ENCODE data around the gene AHCYL1.

Gene AHCYL1

GRCh38 chr1:110034040-110034450, 49.5 kb downstream of the AHCYL1 start:
- Histone ChIP-seq H3K56ac (ENCODE audit: low read length) (peak overlapping the region; percentile 11), H3K9ac (ENCODE audit: low read length) (no peak overlapping the region), H3K18ac (ENCODE audit: low read length) (no peak overlapping the region), H2BK15ac (replicated peaks; ENCODE audit: low read depth) (no peak overlapping the region), H3K4me1 (ENCODE audit: control insufficient read depth, low read depth, low read length) (peaks cover 3% of the 10 kb centered on the region), H3K4ac (ENCODE audit: low read depth, low read length) (no peak overlapping the region), H4K5ac (ENCODE audit: low read length) (no peak overlapping the region), H3K23ac (ENCODE audit: low read length) (no peak overlapping the region), H3K4me2 (ENCODE audit: low read length) (no peak overlapping the region), H2AK5ac (ENCODE audit: low read length) (no peak overlapping the region), H3K79me1 (ENCODE audit: low read length) (peaks cover 10% of the 10 kb centered on the region), H3K79me2 (ENCODE audit: control insufficient read depth, insufficient read depth, low read length) (peaks cover 15% of the 10 kb centered on the region), H3K4me3 (ENCODE audit: low read length) (no peak overlapping the region), H2BK5ac (ENCODE audit: low read length) (no peak overlapping the region), H4K8ac (ENCODE audit: low read depth, low read length) (peak overlapping the region; percentile 77), H3K36me3 (ENCODE audit: control insufficient read depth, insufficient read depth, low read length) (peaks cover 7% of the 10 kb centered on the region), H2BK120ac (ENCODE audit: low read depth, low read length) (no peak overlapping the region), H3K27me3 (ENCODE audit: insufficient read depth, low read length, poor library complexity) (no peaks in the 10 kb centered on the region), H3K27ac (ENCODE audit: low read depth, low read length) (no peak overlapping the region)
- no peak for DNase-seq
- no CpG with 5 or more reads among the region's 4 CpGs for WGBS (ENCODE audit: extremely low coverage, insufficient coverage, low lambda C conversion rate)

- H3K4ac ChIP-seq (ENCODE audit: low read depth, low read length) = peak within 1 kb of the TSS; percentile 49
- peaks cover 11% of the 10 kb centered on the region for H3K36me3 ChIP-seq (ENCODE audit: control insufficient read depth, insufficient read depth, low read length)
- no CpG with 5 or more reads among the region's 66 CpGs for WGBS (ENCODE audit: extremely low coverage, insufficient coverage, low lambda C conversion rate)
- H2BK120ac ChIP-seq (ENCODE audit: low read depth, low read length) = no peak within 1 kb of the TSS
- peak within 1 kb of the TSS; percentile 47 for H4K5ac ChIP-seq (ENCODE audit: low read length)
- peaks cover 15% of the 10 kb centered on the region for H3K79me2 ChIP-seq (ENCODE audit: control insufficient read depth, insufficient read depth, low read length)
- peak within 1 kb of the TSS; percentile 72 for H3K9ac ChIP-seq (ENCODE audit: low read length)
- H2AK5ac ChIP-seq (ENCODE audit: low read length) = no peak within 1 kb of the TSS
- H3K56ac ChIP-seq (ENCODE audit: low read length) = peak within 1 kb of the TSS; percentile 82
- peak within 1 kb of the TSS; percentile 51 for H3K4me2 ChIP-seq (ENCODE audit: low read length)
- peak within 1 kb of the TSS; percentile 80 for H3K4me3 ChIP-seq (ENCODE audit: low read length)
- H3K27me3 ChIP-seq (ENCODE audit: insufficient read depth, low read length, poor library complexity) = no peaks in the 10 kb centered on the region
- H3K79me1 ChIP-seq (ENCODE audit: low read length) = peaks cover 10% of the 10 kb centered on the region
- DNase-seq = peak; percentile 97
- peaks cover 3% of the 10 kb centered on the region for H3K4me1 ChIP-seq (ENCODE audit: control insufficient read depth, low read depth, low read length)
- no peak within 1 kb of the TSS for H3K23ac ChIP-seq (ENCODE audit: low read length)
- no peak within 1 kb of the TSS for H2BK15ac ChIP-seq (replicated peaks; ENCODE audit: low read depth)
- no peak within 1 kb of the TSS for H2BK5ac ChIP-seq (ENCODE audit: low read length)
- H4K8ac ChIP-seq (ENCODE audit: low read depth, low read length) = peak within 1 kb of the TSS; percentile 77
- H3K18ac ChIP-seq (ENCODE audit: low read length) = peak within 1 kb of the TSS; percentile 77
- peak within 1 kb of the TSS; percentile 67 for H3K27ac ChIP-seq (ENCODE audit: low read depth, low read length)
These were observed 50.1 kb downstream of the AHCYL1 start, which contains the start of gene STRIP1 for GRCh38 chr1:110034451-110035235. TSS of gene STRIP1 (plus strand) at chr1:110034624. CDS start at chr1:110034638, 14 bp downstream.

GRCh38 chr1:110035236-110035752, 50.7 kb downstream of the AHCYL1 start:
- DNase-seq = no peak
- Histone ChIP-seq H3K79me2 (ENCODE audit: control insufficient read depth, insufficient read depth, low read length) (peaks cover 15% of the 10 kb centered on the region), H4K8ac (ENCODE audit: low read depth, low read length) (no peak overlapping the region), H3K9ac (ENCODE audit: low read length) (peak overlapping the region; percentile 72), H3K18ac (ENCODE audit: low read length) (no peak overlapping the region), H3K4me2 (ENCODE audit: low read length) (peak overlapping the region; percentile 51), H3K4me1 (ENCODE audit: control insufficient read depth, low read depth, low read length) (peaks cover 3% of the 10 kb centered on the region), H3K4ac (ENCODE audit: low read depth, low read length) (no peak overlapping the region), H2AK5ac (ENCODE audit: low read length) (no peak overlapping the region), H3K36me3 (ENCODE audit: control insufficient read depth, insufficient read depth, low read length) (peaks cover 12% of the 10 kb centered on the region), H3K56ac (ENCODE audit: low read length) (peak overlapping the region; percentile 82), H2BK5ac (ENCODE audit: low read length) (no peak overlapping the region), H3K4me3 (ENCODE audit: low read length) (peak overlapping the region; percentile 80), H3K79me1 (ENCODE audit: low read length) (peaks cover 10% of the 10 kb centered on the region), H2BK15ac (replicated peaks; ENCODE audit: low read depth) (no peak overlapping the region), H3K27me3 (ENCODE audit: insufficient read depth, low read length, poor library complexity) (no peaks in the 10 kb centered on the region), H2BK120ac (ENCODE audit: low read depth, low read length) (no peak overlapping the region), H4K5ac (ENCODE audit: low read length) (no peak overlapping the region), H3K23ac (ENCODE audit: low read length) (no peak overlapping the region), H3K27ac (ENCODE audit: low read depth, low read length) (no peak overlapping the region)
- no CpG with 5 or more reads among the region's 16 CpGs for WGBS (ENCODE audit: extremely low coverage, insufficient coverage, low lambda C conversion rate)

GRCh38 chr1:110038271-110038670, 53.7 kb downstream of the AHCYL1 start:
- WGBS (ENCODE audit: extremely low coverage, insufficient coverage, low lambda C conversion rate) = no CpG with 5 or more reads among the region's 5 CpGs

GRCh38 chr1:110039641-110040040, 55.1 kb downstream of the AHCYL1 start:
- Histone ChIP-seq H3K18ac (ENCODE audit: low read length) (no peak overlapping the region), H2AK5ac (ENCODE audit: low read length) (no peak overlapping the region), H3K27ac (ENCODE audit: low read depth, low read length) (no peak overlapping the region), H3K36me3 (ENCODE audit: control insufficient read depth, insufficient read depth, low read length) (peaks cover 28% of the 10 kb centered on the region), H3K4me1 (ENCODE audit: control insufficient read depth, low read depth, low read length) (peaks cover 3% of the 10 kb centered on the region), H3K9ac (ENCODE audit: low read length) (no peak overlapping the region), H3K56ac (ENCODE audit: low read length) (no peak overlapping the region), H3K27me3 (ENCODE audit: insufficient read depth, low read length, poor library complexity) (no peaks in the 10 kb centered on the region), H3K4ac (ENCODE audit: low read depth, low read length) (no peak overlapping the region), H3K23ac (ENCODE audit: low read length) (no peak overlapping the region), H2BK120ac (ENCODE audit: low read depth, low read length) (no peak overlapping the region), H3K4me2 (ENCODE audit: low read length) (no peak overlapping the region), H3K79me1 (ENCODE audit: low read length) (peaks cover 10% of the 10 kb centered on the region), H4K5ac (ENCODE audit: low read length) (no peak overlapping the region), H3K79me2 (ENCODE audit: control insufficient read depth, insufficient read depth, low read length) (peaks cover 15% of the 10 kb centered on the region), H2BK15ac (replicated peaks; ENCODE audit: low read depth) (no peak overlapping the region), H2BK5ac (ENCODE audit: low read length) (no peak overlapping the region), H3K4me3 (ENCODE audit: low read length) (no peak overlapping the region), H4K8ac (ENCODE audit: low read depth, low read length) (no peak overlapping the region)
- no CpG with 5 or more reads among the region's 4 CpGs for WGBS (ENCODE audit: extremely low coverage, insufficient coverage, low lambda C conversion rate)
- no peak for DNase-seq

More at GRCh38 chr1:110038271-110038670, 53.7 kb downstream of the AHCYL1 start:
- no peak overlapping the region for H2AK5ac ChIP-seq (ENCODE audit: low read length)
- no peak overlapping the region for H3K9ac ChIP-seq (ENCODE audit: low read length)
- peaks cover 3% of the 10 kb centered on the region for H3K4me1 ChIP-seq (ENCODE audit: control insufficient read depth, low read depth, low read length)
- no peak overlapping the region for H3K27ac ChIP-seq (ENCODE audit: low read depth, low read length)
- no peak overlapping the region for H2BK5ac ChIP-seq (ENCODE audit: low read length)
- no peak overlapping the region for H4K8ac ChIP-seq (ENCODE audit: low read depth, low read length)
- H2BK15ac ChIP-seq (replicated peaks; ENCODE audit: low read depth) = no peak overlapping the region
- H3K56ac ChIP-seq (ENCODE audit: low read length) = no peak overlapping the region
- H4K5ac ChIP-seq (ENCODE audit: low read length) = no peak overlapping the region
- no peak overlapping the region for H3K18ac ChIP-seq (ENCODE audit: low read length)
- no peak overlapping the region for H2BK120ac ChIP-seq (ENCODE audit: low read depth, low read length)
- H3K23ac ChIP-seq (ENCODE audit: low read length) = no peak overlapping the region
- H3K27me3 ChIP-seq (ENCODE audit: insufficient read depth, low read length, poor library complexity) = no peaks in the 10 kb centered on the region
- H3K4me3 ChIP-seq (ENCODE audit: low read length) = no peak overlapping the region
- peaks cover 15% of the 10 kb centered on the region for H3K79me2 ChIP-seq (ENCODE audit: control insufficient read depth, insufficient read depth, low read length)
- no peak overlapping the region for H3K4me2 ChIP-seq (ENCODE audit: low read length)
- peaks cover 23% of the 10 kb centered on the region for H3K36me3 ChIP-seq (ENCODE audit: control insufficient read depth, insufficient read depth, low read length)
- no peak for DNase-seq
- peaks cover 10% of the 10 kb centered on the region for H3K79me1 ChIP-seq (ENCODE audit: low read length)
- H3K4ac ChIP-seq (ENCODE audit: low read depth, low read length) = no peak overlapping the region
